GM12865 (cell line): Measurements from ENCODE around the gene EIF4B.

Experiments
- DNase-seq: peaks from one replicate; pipeline ENCODE4 v3.0.0; 2010; ENCODE audit warnings: low read depth
- H3K4me3 ChIP-seq: 2 replicates; pipeline ENCODE4 v1.5.1; 2011; ENCODE audit warnings: mild to moderate bottlenecking, low read depth, low read length, control low read depth
- TF ChIP-seq, protein P1 (sequence below): IDR thresholded peaks from 2 replicates; pipeline ENCODE4 v1.5.1; 2011; ENCODE audit warnings: low read length, control low read depth, low read depth, inconsistent platforms; ENCODE audit not compliant: insufficient read depth; ENCODE audit errors: missing control alignments

The EIF4B gene

DNA sequence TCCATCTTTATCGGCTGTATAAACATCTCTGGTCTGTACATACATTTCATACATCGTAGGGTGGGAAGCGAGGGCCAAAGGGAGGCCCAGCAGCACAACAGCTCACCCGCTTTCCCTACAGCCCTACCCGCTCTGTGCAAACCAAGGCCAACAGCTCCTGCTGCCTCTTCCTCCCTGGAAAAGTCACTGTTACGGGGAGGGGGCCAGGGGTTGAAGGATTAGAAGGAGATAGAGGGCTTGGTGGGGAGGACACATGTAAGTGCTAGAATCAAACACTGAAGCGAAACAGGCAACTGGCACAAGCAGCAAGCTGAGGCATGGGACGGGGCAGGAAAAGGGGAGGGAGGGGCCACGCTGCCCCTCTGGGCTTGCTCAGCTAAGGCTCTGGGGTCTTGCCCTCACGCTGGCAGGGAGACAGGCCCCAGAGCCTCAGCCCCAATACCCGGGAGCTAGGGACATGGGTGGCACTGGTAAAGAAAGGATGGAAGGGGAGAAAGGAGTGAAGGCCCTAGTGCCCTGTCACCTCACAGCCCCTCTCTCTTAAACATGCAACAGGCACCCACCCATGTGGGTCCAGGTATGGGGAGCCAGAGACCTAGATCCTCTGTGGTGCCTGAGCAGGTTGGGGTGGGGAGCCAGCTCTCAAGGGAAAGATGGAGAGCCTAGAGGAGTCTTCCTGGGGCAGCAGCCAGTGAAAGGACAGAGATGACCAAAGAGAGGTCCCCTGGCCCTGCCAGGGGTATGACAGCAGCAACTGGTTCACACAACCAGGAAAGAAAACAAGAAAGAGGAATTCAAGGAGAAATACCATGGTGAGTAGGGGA, 58.6 kb downstream of the EIF4B start:
- TF ChIP-seq, protein P1, sequence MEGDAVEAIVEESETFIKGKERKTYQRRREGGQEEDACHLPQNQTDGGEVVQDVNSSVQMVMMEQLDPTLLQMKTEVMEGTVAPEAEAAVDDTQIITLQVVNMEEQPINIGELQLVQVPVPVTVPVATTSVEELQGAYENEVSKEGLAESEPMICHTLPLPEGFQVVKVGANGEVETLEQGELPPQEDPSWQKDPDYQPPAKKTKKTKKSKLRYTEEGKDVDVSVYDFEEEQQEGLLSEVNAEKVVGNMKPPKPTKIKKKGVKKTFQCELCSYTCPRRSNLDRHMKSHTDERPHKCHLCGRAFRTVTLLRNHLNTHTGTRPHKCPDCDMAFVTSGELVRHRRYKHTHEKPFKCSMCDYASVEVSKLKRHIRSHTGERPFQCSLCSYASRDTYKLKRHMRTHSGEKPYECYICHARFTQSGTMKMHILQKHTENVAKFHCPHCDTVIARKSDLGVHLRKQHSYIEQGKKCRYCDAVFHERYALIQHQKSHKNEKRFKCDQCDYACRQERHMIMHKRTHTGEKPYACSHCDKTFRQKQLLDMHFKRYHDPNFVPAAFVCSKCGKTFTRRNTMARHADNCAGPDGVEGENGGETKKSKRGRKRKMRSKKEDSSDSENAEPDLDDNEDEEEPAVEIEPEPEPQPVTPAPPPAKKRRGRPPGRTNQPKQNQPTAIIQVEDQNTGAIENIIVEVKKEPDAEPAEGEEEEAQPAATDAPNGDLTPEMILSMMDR = no peak
- DNase-seq = no peak
- no peak overlapping the region for H3K4me3 ChIP-seq

DNA sequence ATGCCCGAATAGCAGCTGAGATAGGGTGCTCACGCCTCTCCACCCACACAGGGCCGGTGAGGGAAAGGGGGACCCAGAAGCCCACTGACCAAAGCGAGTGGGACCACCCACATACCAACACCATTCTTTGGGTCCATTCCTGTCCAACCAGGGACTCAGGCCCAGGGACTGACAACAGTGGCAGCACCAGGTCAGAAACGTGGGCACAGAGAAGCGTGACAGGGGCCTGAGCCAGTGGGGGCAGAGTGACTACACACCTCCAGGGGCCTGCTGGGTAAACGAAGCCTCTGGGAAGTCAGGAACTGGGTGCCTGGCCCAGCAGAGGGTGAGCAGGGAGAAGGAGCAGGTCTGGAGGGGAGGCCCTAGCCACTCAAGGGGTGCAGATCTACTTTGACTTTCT, 59.2 kb downstream of the EIF4B start:
- TF ChIP-seq, protein P1 = no peak
- DNase-seq = no peak
- no peak overlapping the region for H3K4me3 ChIP-seq

DNA sequence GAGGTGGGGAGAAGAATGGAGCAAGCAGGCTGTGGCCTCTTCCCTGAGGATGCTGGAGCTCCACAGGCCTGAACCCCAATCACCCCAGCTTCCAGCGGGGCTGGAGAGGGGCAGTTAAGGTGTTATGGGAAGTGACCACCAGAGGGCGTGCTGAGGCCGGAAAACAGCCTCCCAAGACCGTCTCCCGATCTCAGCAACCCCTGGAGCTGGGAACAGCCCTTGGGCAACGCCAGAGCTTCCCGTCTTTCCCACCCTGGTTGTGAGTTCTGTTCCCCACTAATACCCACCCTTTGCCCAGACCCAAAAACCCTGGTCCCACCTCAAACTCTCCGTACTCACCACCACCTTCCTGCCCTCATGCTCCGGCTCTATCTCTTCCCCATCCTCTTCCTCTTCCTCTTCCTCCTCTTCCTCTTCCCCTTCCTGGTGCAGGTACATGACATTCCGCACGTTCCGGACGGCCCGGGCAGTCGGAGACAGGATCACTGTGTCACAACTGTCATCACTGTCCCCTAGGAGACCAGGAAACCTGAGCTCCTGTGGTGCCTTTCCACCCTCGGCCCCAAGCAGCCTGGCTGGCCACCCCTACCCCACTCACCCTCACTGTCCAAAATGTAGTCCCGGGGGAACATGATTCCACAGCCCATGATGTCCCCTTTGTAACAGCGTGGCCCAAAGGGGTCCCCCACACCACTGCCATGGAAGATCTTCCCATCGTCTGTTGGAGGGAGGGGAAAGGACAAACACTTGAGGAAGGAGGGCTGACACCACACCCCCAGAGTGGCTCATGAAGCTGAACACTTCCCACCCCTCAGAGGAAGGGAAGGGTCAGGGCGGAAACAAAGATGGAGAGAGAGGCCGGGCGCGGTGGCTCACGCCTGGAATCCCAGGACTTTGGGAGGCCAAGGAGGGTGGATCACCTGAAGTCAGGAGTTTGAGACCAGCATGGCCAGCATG, 60.0 kb downstream of the EIF4B start:
- peak; percentile 71 for DNase-seq
- no peak overlapping the region for H3K4me3 ChIP-seq
- TF ChIP-seq, protein P1 = peak; percentile 91

DNA sequence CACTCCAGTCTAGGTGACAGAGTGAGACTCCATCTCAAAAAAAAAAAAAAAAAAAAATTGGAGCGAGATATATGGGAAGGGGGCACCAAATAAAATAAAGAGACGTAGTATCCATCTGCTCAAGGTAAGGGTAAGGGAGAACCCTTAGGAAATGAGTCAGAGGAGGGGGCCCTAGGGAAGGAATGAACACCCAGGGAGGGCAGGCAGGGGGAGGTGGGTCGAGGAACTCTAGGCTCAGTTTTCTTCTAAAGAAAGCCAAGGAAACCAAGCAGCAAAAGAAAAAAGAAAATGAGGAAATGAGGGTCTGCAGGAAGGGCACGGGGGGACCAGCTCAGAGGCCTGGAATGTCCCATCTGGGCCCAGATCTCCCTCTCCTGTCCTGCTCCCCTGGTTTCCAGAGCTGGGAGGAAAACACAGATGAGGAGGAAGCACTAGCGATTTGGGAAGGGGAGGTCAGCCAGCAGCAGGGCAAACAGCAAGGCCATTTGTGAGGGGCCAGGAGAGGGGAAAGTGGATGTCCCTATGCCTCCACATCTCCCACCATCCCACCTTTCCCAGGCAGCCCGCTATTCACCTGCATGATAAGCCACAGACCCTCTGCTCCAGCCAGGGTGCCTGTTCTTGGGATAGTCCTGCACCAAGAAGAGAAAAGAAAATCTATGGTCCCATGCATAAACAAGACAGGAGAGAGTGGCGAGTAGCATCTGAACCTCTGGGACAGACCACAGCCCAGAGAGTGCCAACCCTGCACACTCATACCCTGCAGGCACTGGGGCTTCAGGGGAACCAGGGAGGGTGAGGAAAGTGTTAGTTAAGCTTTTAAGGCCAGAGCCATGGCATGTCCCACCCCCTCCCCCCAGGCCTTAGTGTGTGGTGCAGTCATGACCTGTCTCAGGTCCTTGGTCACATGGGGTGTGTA, 61.1 kb downstream of the EIF4B start:
- TF ChIP-seq, protein P1 = no peak
- no peak overlapping the region for H3K4me3 ChIP-seq
- DNase-seq = no peak

DNA sequence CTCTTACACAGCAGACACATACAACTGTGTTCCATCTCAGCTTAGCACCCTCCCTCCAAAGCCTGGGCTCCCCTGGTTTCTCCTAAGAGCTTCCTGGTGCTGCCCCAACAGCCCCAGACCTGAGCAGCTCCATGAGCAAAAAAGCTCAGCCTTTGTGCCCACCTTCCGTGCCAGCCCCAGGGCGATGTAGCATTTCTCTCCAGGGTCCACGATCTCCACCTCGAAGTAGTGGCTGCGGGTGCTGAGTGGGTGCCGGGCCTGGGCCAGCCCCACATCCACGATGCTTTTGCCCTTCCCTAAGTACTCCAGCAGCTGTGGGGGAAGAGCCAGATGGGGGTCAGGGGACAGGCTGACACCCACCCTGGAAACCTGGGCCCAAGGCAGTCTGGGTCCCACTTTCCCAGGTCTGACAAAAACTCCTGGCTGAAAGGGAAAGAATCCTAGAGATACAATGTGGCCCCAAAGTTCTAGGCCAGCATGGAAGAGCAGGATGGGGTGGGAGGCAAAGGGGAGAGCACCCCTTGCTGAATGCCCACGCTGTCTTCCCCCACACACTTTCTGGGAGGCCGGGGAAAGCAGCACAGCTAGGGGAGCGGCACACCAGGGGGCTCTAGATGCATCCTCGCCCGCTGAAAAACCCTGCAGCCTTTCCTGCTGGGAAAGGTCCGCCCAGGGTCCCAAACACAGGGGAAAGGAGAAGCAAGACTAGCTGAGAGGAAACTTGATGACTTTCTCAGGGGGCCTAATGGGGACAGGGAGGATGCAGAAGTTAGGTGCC, 61.9 kb downstream of the EIF4B start:
- no peak overlapping the region for H3K4me3 ChIP-seq
- DNase-seq = no peak
- TF ChIP-seq, protein P1 = no peak
